Dendritic cell treated with granulocyte-macrophage colony-stimulating factor and Interleukin-4, amounts not matched to agents 40 ng/mL and 50 ng/mL, for 4 days (primary cell): ENCODE measurements around the gene DSCAML1.

Experiments
- H3K27ac Mint-ChIP-seq: one replicate; pipeline ENCODE4 v1.8.0; 2022; ENCODE audit warnings: mild to moderate bottlenecking, mixed read lengths
- H3K27me3 Mint-ChIP-seq: one replicate; pipeline ENCODE4 v1.8.0; 2022; ENCODE audit warnings: mild to moderate bottlenecking, mixed read lengths
- H3K36me3 Mint-ChIP-seq: one replicate; pipeline ENCODE4 v1.8.0; 2022; ENCODE audit warnings: low read depth, mixed read lengths
- H3K4me1 Mint-ChIP-seq: one replicate; pipeline ENCODE4 v1.8.0; 2022; ENCODE audit warnings: low read depth, mixed read lengths
- H3K4me3 Mint-ChIP-seq: one replicate; pipeline ENCODE4 v1.8.0; 2022; ENCODE audit warnings: mild to moderate bottlenecking, moderate library complexity, mixed read lengths
- H3K9me3 Mint-ChIP-seq: one replicate; pipeline ENCODE4 v1.8.0; 2022; ENCODE audit warnings: mixed read lengths
- intact Hi-C: fragments of 100-400 bp; cut with micrococcal nuclease; formaldehyde crosslinking; loops from one replicate; pipeline ENCODE4 v1.15.0; 2022

The DSCAML1 gene

DNA sequence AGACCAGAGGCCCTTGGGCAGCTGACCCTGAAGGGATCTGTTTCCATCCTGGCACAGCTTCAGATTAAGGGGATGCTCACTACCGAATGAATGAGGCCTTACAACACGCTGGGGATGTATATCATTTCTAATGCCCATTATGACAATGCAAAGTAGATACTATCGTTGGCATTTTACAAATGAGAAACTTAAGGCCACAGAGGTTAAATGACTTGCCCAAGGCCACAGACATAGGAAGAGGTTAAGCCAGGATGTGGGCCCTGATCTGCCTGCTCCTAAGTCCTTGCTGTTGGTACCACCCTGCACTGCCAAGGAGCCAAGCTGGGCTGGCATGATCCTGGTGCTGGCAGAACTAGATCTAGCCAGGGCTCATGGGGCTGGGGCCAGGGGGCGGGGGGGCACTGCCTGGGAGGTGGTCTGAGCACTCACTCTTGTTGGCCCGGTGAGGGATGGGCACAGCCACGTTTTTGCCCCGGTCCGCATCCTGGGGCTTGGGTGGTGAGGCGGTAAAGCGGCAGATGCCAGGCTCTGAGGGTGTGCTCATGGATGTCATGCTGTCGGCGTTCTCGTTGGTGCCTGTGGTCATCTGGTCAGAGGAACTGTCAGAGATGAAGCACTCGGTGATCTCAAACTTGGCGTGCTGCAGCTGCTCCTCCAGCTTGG lies 366.6 kb downstream of the DSCAML1 start:
- intact Hi-C loops = no loop called here
- H3K27ac Mint-ChIP-seq = no peak overlapping the region
- no peaks in the 10 kb centered on the region for H3K36me3 Mint-ChIP-seq
- H3K9me3 Mint-ChIP-seq = no peaks in the 10 kb centered on the region
- H3K27me3 Mint-ChIP-seq = peaks cover 5% of the 10 kb centered on the region
- no peak overlapping the region for H3K4me3 Mint-ChIP-seq
- no peaks in the 10 kb centered on the region for H3K4me1 Mint-ChIP-seq

DNA sequence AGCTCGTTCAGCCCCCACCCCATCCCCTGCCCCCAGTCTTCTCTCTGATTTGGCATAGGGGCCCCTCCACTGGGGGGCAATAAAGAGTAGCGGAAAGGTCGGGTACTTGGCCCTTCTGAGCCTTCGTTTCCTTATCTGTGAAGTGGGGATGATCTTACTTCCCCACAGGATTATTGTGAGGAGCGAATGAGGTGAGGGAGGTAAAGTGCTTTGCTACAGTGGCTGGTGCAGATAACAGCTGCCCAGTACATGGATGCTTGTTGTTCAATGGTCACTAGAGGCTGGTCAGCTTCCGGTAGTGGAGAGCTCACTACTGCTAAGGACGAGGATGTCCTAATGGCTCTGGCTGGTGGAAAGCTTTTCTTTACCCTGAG lies 368.2 kb downstream of the DSCAML1 start:
- Mint-ChIP-seq H3K4me3 (no peak overlapping the region), H3K9me3 (no peaks in the 10 kb centered on the region)

DNA sequence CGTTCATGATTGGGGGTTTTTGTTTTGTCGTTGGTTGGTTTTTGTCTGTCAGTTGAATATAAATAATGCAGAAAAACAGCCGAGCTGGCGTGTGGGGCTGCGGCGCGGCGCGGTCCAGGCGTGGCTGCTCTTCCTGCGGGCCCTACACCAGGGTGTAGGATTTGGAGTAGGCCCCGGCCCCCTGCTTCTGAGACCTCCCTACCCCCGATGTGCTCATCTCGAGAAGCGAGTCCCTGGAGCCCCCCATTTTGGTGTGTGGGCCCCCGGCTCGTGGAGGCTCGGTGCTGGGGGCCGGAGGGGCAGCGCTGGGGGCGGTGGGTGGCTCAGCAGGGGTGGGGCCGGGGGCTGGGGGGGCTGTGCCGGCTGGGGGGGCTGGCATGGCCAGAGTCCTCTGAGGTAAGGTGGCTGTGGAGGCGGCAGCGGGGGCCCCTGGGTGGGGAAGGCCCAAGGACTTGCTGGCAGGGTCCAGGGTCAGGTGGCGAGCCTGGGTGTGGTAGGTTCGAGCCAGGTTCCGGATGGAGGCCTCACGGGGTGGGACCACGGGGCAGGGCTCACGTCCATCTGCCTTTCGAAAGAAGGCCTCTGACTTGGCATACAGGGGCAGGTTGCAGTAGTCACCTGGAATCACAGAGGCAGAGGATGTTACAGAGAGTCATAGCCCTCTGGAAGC lies 368.7 kb downstream of the DSCAML1 start:
- intact Hi-C loops = no loop called here
- peaks cover 5% of the 10 kb centered on the region for H3K27me3 Mint-ChIP-seq
- H3K36me3 Mint-ChIP-seq = no peaks in the 10 kb centered on the region
- no peaks in the 10 kb centered on the region for H3K9me3 Mint-ChIP-seq
- no peak overlapping the region for H3K4me3 Mint-ChIP-seq
- no peaks in the 10 kb centered on the region for H3K4me1 Mint-ChIP-seq
- H3K27ac Mint-ChIP-seq = no peak overlapping the region

More for the DNA sequence above, 368.2 kb downstream of the DSCAML1 start:
- intact Hi-C loops = no loop called here
- Mint-ChIP-seq H3K27me3 (peaks cover 5% of the 10 kb centered on the region), H3K4me1 (no peaks in the 10 kb centered on the region), H3K36me3 (no peaks in the 10 kb centered on the region), H3K27ac (no peak overlapping the region)

DNA sequence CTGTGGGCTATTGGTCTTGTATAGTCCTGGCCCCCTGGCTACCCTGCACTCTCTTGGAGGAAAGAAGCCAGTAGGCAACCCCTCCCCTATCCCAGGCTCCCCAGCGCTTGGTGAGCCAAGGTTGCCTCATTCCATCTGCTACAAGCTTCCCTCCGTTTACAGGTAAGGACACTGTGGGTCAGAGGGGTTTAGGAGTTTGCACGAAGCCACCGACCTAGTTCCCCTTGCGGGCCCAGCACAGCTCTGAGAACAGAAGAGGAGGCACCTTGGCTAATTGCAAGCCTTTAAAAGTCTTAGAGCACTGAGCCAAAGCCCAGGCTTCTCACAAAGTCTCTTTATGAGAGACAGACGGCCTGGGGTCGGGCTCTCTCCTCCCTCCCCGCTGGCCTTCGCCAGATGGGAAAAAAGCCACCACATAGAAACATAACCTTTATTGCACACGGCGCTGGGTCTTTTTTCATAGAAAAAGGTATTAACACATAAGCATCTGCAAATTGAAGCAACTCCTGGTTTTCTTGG lies 369.6 kb downstream of the DSCAML1 start:
- no peaks in the 10 kb centered on the region for H3K4me1 Mint-ChIP-seq
- H3K4me3 Mint-ChIP-seq = no peak overlapping the region
- peaks cover 3% of the 10 kb centered on the region for H3K27me3 Mint-ChIP-seq

DNA sequence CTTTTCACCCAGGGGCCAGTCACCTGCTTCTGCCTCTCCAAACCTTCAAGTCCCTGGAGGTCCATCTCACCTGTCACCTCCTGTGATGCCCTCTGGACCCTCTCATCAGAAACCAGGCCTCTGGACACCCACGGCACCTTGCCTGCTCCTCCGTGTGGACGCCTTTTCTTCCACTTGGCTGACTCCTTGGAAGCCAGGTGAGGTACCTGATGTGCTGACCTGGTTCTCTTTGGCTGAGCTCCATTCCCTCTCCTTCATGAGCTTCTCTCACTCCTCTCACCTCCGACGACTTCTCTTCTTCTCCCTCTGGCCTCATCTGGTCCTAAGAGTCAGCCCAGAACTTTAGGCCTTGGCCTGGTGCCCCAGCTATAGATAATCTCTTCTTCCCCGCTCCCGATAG lies 370.1 kb downstream of the DSCAML1 start:
- peaks cover 3% of the 10 kb centered on the region for H3K27me3 Mint-ChIP-seq
- intact Hi-C loops = no loop called here
- no peaks in the 10 kb centered on the region for H3K4me1 Mint-ChIP-seq
- no peaks in the 10 kb centered on the region for H3K36me3 Mint-ChIP-seq
- H3K4me3 Mint-ChIP-seq = no peak overlapping the region
- H3K27ac Mint-ChIP-seq = no peak overlapping the region
- no peaks in the 10 kb centered on the region for H3K9me3 Mint-ChIP-seq

More for the DNA sequence above, 369.6 kb downstream of the DSCAML1 start:
- Mint-ChIP-seq H3K9me3 (no peaks in the 10 kb centered on the region), H3K36me3 (no peaks in the 10 kb centered on the region), H3K27ac (no peak overlapping the region)
- intact Hi-C loops = no loop called here

DNA sequence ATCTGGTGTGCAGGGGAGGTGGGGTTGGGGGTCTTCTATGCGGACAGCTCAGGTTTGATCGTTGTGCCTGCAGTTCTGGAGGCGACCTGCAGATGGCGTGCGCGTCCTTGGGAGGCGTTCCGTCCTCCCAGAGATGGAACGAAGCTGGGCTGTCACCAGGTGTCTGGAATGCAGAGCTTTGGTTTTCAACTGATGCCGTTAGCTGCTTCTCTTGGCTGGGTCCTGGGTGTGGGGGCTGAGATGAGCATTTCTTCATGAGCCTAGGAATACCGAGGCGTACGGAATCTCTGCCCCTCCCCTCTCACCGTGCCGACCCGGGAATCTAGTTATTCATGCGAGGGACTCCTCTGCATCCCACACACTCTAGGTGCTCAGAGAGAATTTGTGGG lies 370.7 kb downstream of the DSCAML1 start:
- intact Hi-C loops = no loop called here
- H3K27ac Mint-ChIP-seq = no peak overlapping the region
- no peaks in the 10 kb centered on the region for H3K9me3 Mint-ChIP-seq
- H3K4me3 Mint-ChIP-seq = no peak overlapping the region
- no peaks in the 10 kb centered on the region for H3K4me1 Mint-ChIP-seq
- H3K27me3 Mint-ChIP-seq = peaks cover 3% of the 10 kb centered on the region
- H3K36me3 Mint-ChIP-seq = no peaks in the 10 kb centered on the region

DNA sequence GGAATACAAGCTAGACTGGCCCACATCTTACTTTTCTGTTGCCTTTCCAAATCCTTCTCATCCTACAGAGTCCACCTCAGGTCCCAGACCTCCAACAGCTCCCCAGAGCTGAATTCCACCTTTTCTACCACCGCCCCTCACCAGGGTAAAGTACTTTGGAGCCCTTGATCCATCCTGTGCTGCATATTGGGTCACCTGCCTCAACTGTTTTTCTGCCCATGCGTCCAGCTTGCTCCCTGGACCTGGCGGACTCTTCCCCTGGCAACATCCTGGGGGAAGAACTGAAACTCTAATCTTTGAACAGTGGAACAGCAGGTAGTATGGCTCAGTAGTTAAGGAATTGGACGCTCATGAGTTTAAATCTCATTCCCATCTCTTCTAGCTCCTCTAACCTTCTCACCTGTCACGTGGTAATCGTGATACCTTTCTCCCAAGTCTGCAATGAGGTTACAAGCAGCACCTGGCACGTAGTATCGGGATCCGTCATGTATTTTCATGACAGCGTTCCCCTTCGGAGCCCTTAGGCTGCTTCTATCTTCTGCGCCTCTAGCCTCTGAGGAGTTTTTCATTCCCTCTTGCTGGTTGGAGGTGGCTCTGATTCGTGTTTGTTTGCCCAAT lies 371.2 kb downstream of the DSCAML1 start:
- no peak overlapping the region for H3K27ac Mint-ChIP-seq
- intact Hi-C loops = no loop called here
- H3K36me3 Mint-ChIP-seq = no peaks in the 10 kb centered on the region
- H3K9me3 Mint-ChIP-seq = no peaks in the 10 kb centered on the region
- H3K27me3 Mint-ChIP-seq = peaks cover 3% of the 10 kb centered on the region
- H3K4me3 Mint-ChIP-seq = no peak overlapping the region
- H3K4me1 Mint-ChIP-seq = no peaks in the 10 kb centered on the region

DNA sequence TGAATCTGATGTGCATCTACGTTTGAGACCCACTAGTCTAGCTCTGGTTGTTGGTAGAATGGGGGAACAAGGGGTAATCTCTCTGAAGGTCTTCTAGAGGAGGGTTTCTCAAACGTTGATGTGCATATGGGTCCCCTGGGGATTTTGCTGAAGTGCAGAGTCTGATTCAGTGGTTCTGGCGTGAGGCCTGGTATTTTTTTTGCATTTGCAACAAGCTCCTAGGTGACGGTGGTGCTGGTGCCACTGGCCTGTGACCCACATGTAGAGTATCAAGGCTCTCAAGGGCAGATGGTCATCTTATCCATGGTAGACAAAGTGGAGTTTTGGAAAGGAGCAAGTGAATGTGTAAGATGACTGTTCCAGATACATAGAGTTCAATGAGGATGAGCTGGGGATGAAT lies 372.2 kb downstream of the DSCAML1 start:
- intact Hi-C loops = no loop called here
- peaks cover 3% of the 10 kb centered on the region for H3K27me3 Mint-ChIP-seq

DNA sequence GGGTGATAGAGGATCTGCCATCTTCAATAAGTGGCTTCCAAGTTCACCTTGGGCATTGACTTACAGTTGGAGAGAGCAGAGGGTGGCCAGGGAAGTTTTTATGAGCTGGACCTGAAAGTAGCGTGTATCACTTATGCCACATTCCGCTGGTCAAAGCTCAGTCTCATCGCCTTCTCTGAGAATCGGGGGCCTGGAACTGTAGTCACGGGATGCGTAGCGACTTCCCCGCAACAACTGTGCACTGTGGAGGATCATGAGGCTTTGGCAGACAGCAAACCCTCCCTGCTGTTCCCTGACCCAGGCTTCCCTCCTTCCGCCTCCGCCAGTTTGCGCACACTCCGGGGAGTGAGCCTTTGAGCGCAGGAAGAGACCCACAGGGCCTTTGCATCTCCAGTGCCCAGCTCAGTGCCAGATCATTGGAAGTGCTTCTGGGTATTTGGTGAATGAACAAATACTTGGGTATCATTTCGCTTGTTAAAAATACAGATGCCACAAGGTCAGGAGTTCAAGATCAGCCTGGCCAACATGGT lies 373.9 kb downstream of the DSCAML1 start:
- Mint-ChIP-seq H3K27ac (no peak overlapping the region), H3K4me1 (no peaks in the 10 kb centered on the region), H3K27me3 (peaks cover 3% of the 10 kb centered on the region), H3K36me3 (no peaks in the 10 kb centered on the region), H3K9me3 (no peaks in the 10 kb centered on the region), H3K4me3 (no peak overlapping the region)
- intact Hi-C loops = no loop called here

More for the DNA sequence above, 372.2 kb downstream of the DSCAML1 start:
- no peak overlapping the region for H3K27ac Mint-ChIP-seq
- H3K9me3 Mint-ChIP-seq = no peaks in the 10 kb centered on the region
- H3K36me3 Mint-ChIP-seq = no peaks in the 10 kb centered on the region
- no peaks in the 10 kb centered on the region for H3K4me1 Mint-ChIP-seq
- no peak overlapping the region for H3K4me3 Mint-ChIP-seq

DNA sequence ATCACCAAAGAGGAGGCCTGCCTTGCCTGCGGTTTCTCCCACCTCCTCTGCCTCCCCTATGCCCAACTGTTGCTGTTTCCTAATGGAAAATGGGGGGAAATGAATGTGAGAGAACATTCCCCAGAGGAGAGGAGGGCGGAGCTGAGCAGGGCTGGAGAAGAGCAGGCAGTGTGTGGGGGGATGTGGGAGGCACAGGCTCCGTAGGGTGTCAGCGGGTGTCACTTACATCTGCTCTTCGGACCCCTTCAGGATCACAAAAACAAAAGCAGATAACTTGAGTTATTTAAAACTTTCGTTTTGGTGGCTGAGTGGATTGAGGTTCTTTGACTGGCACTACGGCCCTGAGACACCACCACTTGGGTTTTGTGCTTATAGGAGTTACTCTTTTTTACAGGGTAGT lies 375.5 kb downstream of the DSCAML1 start:
- H3K4me3 Mint-ChIP-seq = no peak overlapping the region
- no peaks in the 10 kb centered on the region for H3K9me3 Mint-ChIP-seq
- intact Hi-C loops = no loop called here
- peaks cover 4% of the 10 kb centered on the region for H3K27me3 Mint-ChIP-seq
- no peaks in the 10 kb centered on the region for H3K36me3 Mint-ChIP-seq
- no peaks in the 10 kb centered on the region for H3K4me1 Mint-ChIP-seq
- no peak overlapping the region for H3K27ac Mint-ChIP-seq

DNA sequence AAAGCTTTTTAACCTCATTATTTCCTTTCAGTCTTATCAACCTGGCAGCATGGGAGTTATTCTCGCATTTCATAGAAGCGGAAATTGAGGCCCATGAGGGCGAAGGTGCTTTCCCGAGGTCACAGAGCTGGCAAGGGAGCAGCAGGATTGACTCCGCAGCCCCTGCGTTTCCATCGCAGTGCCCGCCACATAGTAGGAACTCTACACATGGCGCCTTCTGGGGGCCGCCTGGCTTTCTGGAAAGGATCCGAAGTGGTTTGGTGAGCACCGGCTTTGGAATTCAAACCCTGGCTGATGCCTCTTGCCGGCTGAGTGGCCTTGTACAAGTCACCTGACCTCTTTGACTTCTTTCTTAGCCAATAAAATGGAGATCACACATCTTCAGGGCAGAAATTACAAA lies 376.0 kb downstream of the DSCAML1 start:
- Mint-ChIP-seq H3K4me3 (no peak overlapping the region), H3K27ac (no peak overlapping the region), H3K36me3 (no peaks in the 10 kb centered on the region), H3K9me3 (no peaks in the 10 kb centered on the region), H3K4me1 (no peaks in the 10 kb centered on the region), H3K27me3 (peaks cover 4% of the 10 kb centered on the region)
- intact Hi-C loops = no loop called here

DNA sequence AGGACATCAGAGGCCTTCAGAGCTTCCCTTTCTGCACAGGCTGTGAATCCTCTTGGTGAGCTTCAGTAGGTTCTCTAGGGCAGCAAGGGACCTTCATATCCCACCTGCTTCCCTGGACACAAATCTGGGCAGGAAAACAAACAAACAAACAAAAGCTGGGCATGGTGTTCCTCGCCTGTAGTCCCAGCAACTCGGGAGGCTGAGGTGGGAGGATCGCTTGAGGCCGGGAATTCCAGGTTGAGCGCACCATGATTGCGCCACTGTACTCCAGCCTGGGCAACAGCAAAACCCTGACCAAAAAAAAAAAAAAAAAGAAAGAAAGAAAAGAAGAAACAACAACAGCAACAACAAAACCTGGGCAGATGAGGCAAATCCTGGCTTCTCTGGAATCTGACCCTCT lies 376.4 kb downstream of the DSCAML1 start:
- no peak overlapping the region for H3K4me3 Mint-ChIP-seq
- no peak overlapping the region for H3K27ac Mint-ChIP-seq
- no peaks in the 10 kb centered on the region for H3K4me1 Mint-ChIP-seq
- peaks cover 4% of the 10 kb centered on the region for H3K27me3 Mint-ChIP-seq
- H3K9me3 Mint-ChIP-seq = no peaks in the 10 kb centered on the region
- intact Hi-C loops = no loop called here
- no peaks in the 10 kb centered on the region for H3K36me3 Mint-ChIP-seq

DNA sequence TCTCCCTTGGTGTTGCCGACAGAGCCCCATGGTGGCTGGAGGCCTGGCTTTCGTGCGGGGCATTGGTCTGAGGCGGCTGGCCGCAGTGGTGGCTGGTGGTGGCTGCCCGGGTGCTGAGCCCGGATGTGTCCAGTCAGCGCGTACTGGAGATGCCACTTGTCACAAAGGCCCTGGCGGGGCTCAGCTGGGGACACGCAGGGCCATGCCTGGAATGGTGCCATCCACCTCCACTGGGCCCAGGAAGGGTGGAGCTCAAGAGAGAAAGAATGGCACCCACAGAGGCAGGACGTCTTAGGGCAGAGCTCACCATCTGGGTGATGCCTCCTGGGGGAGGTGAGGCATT lies 376.9 kb downstream of the DSCAML1 start:
- Mint-ChIP-seq H3K4me3 (no peak overlapping the region), H3K4me1 (no peaks in the 10 kb centered on the region), H3K27me3 (peaks cover 4% of the 10 kb centered on the region), H3K27ac (no peak overlapping the region), H3K36me3 (no peaks in the 10 kb centered on the region), H3K9me3 (no peaks in the 10 kb centered on the region)
- intact Hi-C loops = no loop called here

DNA sequence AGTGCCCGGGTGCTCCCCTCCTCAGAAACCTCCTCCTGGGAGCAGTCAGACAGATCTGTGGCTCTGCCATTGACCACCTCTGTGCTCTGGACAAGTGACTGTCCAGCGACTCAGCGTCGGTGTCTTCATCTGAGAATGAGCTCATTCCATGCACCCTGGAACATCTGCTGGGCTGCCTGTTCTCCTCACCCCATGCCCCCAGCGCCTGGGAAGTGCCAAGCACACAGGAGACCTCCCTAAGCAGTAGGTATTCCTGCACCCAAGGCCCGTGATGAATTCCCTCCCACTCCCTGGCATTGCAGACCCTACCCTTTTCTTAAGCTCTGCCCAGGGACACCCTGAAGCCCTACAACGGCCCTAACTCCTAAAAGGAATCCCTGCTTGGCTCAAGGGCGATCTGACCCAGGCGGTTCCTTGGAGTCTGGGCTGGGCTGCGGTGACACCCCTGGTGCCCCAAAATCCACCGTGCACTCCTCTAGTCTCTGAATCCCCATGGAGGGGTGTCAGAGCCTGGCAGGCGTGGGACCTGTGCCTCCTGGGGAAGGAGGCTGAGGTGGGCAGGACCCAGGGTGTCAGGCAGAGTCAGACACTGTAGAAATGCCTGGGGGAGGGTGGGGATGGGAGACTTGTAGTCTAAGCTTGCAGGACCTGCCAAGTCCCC lies 377.4 kb downstream of the DSCAML1 start:
- intact Hi-C loops = no loop called here
- Mint-ChIP-seq H3K27me3 (peaks cover 4% of the 10 kb centered on the region), H3K4me3 (no peak overlapping the region), H3K9me3 (no peaks in the 10 kb centered on the region), H3K4me1 (no peaks in the 10 kb centered on the region), H3K27ac (no peak overlapping the region), H3K36me3 (no peaks in the 10 kb centered on the region)
